Prostate gland (tissue), 2 donors: ENCODE measurements around the gene UBE2O. TPM values are rescaled to one million over a fixed set of nuclear protein-coding genes. Genes with fewer than 3 reads are reported as not detected.

Source experiments
- DNase-seq: peaks from one replicate; pipeline ENCODE4 v3.0.0-alpha.2; 2019; ENCODE audit warnings: low spot score
- H3K27ac ChIP-seq, 2 donors: fragments of 200-600 bp; sonication (generic); 2 replicates each; pipeline ENCODE4 v1.5.1; 2017 to 2019
- H3K27me3 ChIP-seq: fragments of 200-600 bp; sonication (generic); replicated peaks from 2 replicates; pipeline ENCODE4 v1.5.1; 2019; ENCODE audit not compliant: insufficient read depth
- H3K36me3 ChIP-seq, 2 donors: fragments of 200-600 bp; sonication (generic); 1 replicate in 1 of 2; 2 replicates in 1 of 2; pipeline versions ENCODE4 v1.5.1 to v1.8.1; 2017 to 2019
- H3K4me1 ChIP-seq: fragments of 200-600 bp; sonication (generic); replicated peaks from 2 replicates; pipeline ENCODE4 v1.5.1; 2019
- H3K4me3 ChIP-seq, 2 donors: fragments of 200-600 bp; sonication (generic); 2 replicates each; pipeline ENCODE4 v1.5.1; 2017 to 2019
- H3K9me3 ChIP-seq: fragments of 200-600 bp; sonication (generic); 2 replicates; pipeline ENCODE4 v1.5.1; 2017
- POLR2A ChIP-seq: fragments of 450-650 bp; IDR thresholded peaks from one replicate; pipeline ENCODE4 v1.6.1; 2016; ENCODE audit warnings: antibody characterized with exemption, mild to moderate bottlenecking
- POLR2AphosphoS5 ChIP-seq: sonication (generic); formaldehyde crosslinking; IDR thresholded peaks from one replicate; pipeline ENCODE4 v1.6.1; 2017; ENCODE audit warnings: antibody characterized with exemption
- WGBS: methylation state at CpG from one replicate; pipeline ENCODE4 v1.1.5; 2018; 5-methylcytosine and 5-hydroxymethylcytosine counted together
- intact Hi-C: fragments of 100-400 bp; cut with DNase I; formaldehyde crosslinking; loops from one replicate; pipeline ENCODE4 v1.14.2; 2022
- total RNA-seq, 2 donors: library from RNA; depleted of rRNA; stranded (reverse); fragments of >200 nt; gene quantifications; one replicate each; pipeline ENCODE4 v1.1.0, GENCODE V29; 2016
- TF ChIP-seq, protein P1 (sequence below), 4 experiments: fragments of 200-600 bp in 2 of 4; fragments of 450-650 bp in 2 of 4; sonication (generic) in 2 of 4; IDR thresholded peaks; 1 replicate in 3 of 4; 2 replicates in 1 of 4; pipeline ENCODE4 v1.5.1; 2016 to 2019; ENCODE audit warnings: antibody characterized with exemption in 4 of 4, mild to moderate bottlenecking in 2 of 4, moderate library complexity in 2 of 4

UBE2O gene
- total RNA-seq, 2 donors from 2014 or later, result 19.9 to 39.8 TPM

DNA sequence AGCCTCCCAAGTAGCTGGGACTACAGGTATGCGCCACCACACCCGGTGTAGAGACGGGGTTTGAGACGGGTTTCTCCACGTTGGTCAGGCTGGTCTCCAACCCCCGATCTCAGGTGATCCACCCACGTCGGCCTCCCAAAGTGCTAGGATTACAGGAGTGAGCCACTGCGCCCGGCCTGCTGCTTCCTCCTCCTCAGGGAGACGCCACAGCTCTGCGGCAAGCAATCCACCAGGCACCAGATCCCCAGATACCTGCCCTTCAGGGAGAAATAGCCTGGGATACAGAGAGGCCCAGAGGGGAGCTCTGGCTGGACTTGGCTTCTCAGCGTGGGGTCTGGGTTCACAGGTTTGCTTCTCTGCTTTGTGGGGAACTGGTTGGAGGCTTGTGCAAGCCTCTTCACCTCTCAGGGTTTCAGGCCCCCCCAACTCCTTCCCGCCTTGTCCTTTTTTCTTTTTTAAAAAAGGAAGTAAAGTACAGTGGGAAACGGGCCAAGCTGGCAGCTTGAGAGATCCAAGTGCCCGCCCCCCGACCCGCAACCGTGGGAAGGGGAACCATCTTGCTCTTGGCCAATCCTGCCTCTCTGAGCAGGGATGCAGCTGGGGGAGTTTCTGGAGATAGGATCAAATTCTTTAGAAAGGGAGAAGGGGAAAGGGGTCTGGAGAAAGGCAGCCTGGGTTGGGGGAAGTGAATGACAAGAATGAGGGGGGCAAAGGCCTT is 71.2 kb downstream of the UBE2O start:
- Histone ChIP-seq H3K27ac (peak overlapping the region in 1 of 2 donors; percentile 76), H3K4me1 (no peaks in the 10 kb centered on the region), H3K9me3 (no peaks in the 10 kb centered on the region), H3K36me3 (no peaks in the 10 kb centered on the region), H3K27me3 (no peaks in the 10 kb centered on the region), H3K4me3 (peak overlapping the region in 1 of 2 donors; percentile 45)
- TF ChIP-seq, protein P1, sequence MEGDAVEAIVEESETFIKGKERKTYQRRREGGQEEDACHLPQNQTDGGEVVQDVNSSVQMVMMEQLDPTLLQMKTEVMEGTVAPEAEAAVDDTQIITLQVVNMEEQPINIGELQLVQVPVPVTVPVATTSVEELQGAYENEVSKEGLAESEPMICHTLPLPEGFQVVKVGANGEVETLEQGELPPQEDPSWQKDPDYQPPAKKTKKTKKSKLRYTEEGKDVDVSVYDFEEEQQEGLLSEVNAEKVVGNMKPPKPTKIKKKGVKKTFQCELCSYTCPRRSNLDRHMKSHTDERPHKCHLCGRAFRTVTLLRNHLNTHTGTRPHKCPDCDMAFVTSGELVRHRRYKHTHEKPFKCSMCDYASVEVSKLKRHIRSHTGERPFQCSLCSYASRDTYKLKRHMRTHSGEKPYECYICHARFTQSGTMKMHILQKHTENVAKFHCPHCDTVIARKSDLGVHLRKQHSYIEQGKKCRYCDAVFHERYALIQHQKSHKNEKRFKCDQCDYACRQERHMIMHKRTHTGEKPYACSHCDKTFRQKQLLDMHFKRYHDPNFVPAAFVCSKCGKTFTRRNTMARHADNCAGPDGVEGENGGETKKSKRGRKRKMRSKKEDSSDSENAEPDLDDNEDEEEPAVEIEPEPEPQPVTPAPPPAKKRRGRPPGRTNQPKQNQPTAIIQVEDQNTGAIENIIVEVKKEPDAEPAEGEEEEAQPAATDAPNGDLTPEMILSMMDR (IDR thresholded peaks at IDR 0.05), result no peak
- TF ChIP-seq POLR2A (no peak), POLR2AphosphoS5 (no peak)
- intact Hi-C loops, result no loop called here
- DNase-seq, result no peak
- 46% methylated on average over 19 of the region's 19 CpGs for WGBS

DNA sequence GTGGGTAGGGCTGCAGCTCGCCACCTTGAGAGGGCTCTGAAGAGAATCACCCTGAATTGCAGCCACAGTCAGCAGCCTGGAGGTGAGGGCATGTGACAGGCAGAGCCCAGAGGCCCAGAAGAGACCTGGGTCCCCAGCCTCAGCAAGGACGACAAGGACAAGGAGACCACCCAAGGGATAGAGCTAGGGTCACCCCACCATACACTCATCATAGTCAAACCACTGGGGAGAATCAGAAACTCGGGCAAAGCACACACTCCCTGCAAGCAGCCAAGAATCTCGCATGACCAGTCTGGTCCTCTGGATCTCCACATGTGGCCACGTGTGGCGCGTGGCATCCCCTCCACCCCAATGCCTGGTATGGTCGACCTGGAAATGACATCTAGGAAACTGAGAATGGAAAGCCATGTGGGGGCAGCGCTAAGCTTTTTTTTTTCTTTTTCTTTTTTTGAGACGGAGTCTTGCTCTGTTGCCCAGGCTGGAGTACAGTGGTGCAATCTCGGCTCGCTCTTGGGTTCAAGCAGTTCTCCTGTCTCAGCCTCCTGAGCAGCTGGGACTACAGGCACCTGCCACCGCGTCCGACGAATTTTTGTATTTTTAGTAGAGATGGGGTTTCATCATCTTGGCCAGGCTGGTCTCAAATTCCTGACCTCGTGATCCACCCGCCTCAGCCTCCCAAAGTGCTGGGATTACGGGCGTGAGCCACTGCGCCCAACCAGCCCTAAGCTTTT is 73.1 kb downstream of the UBE2O start:
- WGBS, result 80% methylated on average over 21 of the region's 21 CpGs
- Histone ChIP-seq H3K9me3 (no peaks in the 10 kb centered on the region), H3K27ac (no peak overlapping the region), H3K4me3 (no peak overlapping the region), H3K36me3 (no peaks in the 10 kb centered on the region), H3K27me3 (no peaks in the 10 kb centered on the region), H3K4me1 (no peaks in the 10 kb centered on the region)
- TF ChIP-seq POLR2AphosphoS5, result no peak
- no peak for TF ChIP-seq POLR2A
- TF ChIP-seq, protein P1 (IDR thresholded peaks at IDR 0.05), result no peak
- intact Hi-C loops, result no loop called here
- DNase-seq, result no peak

DNA sequence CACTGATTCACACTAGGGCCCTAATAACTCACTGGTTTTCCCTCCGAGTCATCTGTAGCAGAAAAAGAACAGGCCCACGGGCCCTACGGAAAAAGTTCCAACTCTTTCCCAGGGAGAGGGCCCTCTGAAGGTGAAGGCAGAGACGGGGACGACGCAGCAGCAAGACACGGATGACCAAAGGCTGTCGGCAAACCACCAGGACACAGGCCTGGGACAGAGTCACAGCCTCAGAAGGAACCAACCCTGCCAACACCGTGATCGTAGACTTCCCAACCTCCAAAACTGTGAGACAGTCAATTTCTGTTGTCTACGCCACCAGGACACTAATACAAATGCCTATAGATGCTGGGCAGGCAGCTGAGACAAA is 73.7 kb downstream of the UBE2O start:
- Histone ChIP-seq H3K36me3 (no peaks in the 10 kb centered on the region), H3K27me3 (no peaks in the 10 kb centered on the region), H3K4me3 (no peak overlapping the region), H3K4me1 (no peaks in the 10 kb centered on the region), H3K27ac (no peak overlapping the region), H3K9me3 (no peaks in the 10 kb centered on the region)
- TF ChIP-seq POLR2A (no peak), POLR2AphosphoS5 (no peak)
- TF ChIP-seq, protein P1 (IDR thresholded peaks at IDR 0.05), result no peak
- 79% methylated on average over 11 of the region's 11 CpGs for WGBS
- intact Hi-C loops, result no loop called here
- DNase-seq, result no peak

DNA sequence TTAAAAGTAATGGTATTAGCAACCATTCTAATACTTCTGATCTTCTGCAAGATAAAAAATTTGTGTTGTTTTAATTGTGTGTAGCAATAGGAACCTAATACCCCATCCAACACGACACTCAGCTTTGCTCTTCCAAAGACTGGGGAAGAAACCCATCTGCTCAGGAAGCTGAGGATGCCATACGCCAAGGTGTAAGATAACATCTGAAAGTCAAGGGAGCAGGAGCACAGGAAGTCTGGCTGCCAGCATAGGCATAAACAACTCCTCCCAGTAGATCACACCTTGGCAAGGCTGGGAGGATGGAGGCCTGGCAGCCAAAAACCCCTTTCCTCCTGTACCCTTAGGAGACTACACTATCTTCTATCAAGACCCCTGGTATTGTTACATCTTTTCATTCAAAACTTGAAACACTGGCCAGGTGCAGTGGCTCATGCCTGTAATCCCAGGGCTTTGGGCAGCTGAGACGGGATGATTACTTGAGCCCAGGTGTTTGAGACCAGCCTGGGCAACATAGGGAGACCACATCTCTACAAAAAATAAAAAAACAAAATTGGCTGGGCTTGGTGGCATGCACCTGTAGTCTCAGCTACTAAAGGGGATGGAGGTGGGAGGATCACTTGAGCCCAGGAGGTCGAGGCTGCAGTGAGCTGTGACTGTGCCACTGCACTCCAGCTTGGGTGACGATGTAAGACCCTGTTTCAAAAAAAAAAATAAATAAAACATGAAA is 74.2 kb downstream of the UBE2O start:
- H3K4me1 ChIP-seq, result no peaks in the 10 kb centered on the region
- H3K36me3 ChIP-seq, result no peaks in the 10 kb centered on the region
- H3K27me3 ChIP-seq, result no peaks in the 10 kb centered on the region
- DNase-seq, result no peak
- no peak overlapping the region for H3K27ac ChIP-seq
- no peaks in the 10 kb centered on the region for H3K9me3 ChIP-seq
- intact Hi-C loops, result no loop called here
- no peak overlapping the region for H3K4me3 ChIP-seq
- TF ChIP-seq POLR2A, result no peak
- peak; percentile 42 for TF ChIP-seq POLR2AphosphoS5
- 63% methylated on average over 5 of the region's 5 CpGs for WGBS
